H9 (cell line): Measurements from ENCODE around the gene NRP2. TPM values are rescaled to one million over a fixed set of nuclear protein-coding genes. Genes with fewer than 3 reads are reported as not detected.

Experiments used
- DNase-seq: peaks from one replicate; pipeline ENCODE4 v3.0.0-alpha.2; 2017
- H2AFZ ChIP-seq: one replicate; pipeline ENCODE4 v1.6.1; 2013; ENCODE audit warnings: mild to moderate bottlenecking, low read length, control low read depth, moderate library complexity
- H2AK5ac ChIP-seq: 2 replicates; pipeline ENCODE4 v1.6.1; 2013; ENCODE audit warnings: low read length, control low read depth, mixed read lengths; ENCODE audit not compliant: insufficient read length
- H2BK120ac ChIP-seq: one replicate; pipeline ENCODE4 v1.6.1; 2013; ENCODE audit warnings: low read depth, mild to moderate bottlenecking, low read length, control low read depth, inconsistent platforms; ENCODE audit not compliant: poor library complexity, severe bottlenecking
- H2BK12ac ChIP-seq: 2 replicates; pipeline ENCODE4 v1.6.1; 2013; ENCODE audit warnings: low read length, control low read depth, mixed read lengths, low read depth; ENCODE audit not compliant: insufficient read length
- H2BK15ac ChIP-seq: 2 replicates; pipeline ENCODE4 v1.6.1; 2013; ENCODE audit warnings: low read depth, low read length, control low read depth
- H2BK20ac ChIP-seq: one replicate; pipeline ENCODE4 v1.6.1; 2013; ENCODE audit warnings: low read depth, mild to moderate bottlenecking, low read length, control low read depth, inconsistent platforms; ENCODE audit not compliant: poor library complexity, severe bottlenecking
- H2BK5ac ChIP-seq: 2 replicates; pipeline ENCODE4 v1.6.1; 2013; ENCODE audit warnings: low read length, control low read depth, mixed read lengths; ENCODE audit not compliant: insufficient read length
- H3K14ac ChIP-seq: 2 replicates; pipeline ENCODE4 v1.6.1; 2013; ENCODE audit warnings: low read length, control low read depth; ENCODE audit not compliant: insufficient read depth
- H3K18ac ChIP-seq: 2 replicates; pipeline ENCODE4 v1.6.1; 2013; ENCODE audit warnings: low read depth, mild to moderate bottlenecking, mixed read lengths, low read length, control low read depth; ENCODE audit not compliant: insufficient read length
- H3K23ac ChIP-seq: 2 replicates; pipeline ENCODE4 v1.6.1; 2013; ENCODE audit warnings: low read length, control low read depth, mixed read lengths, low read depth; ENCODE audit not compliant: insufficient read length
- H3K23me2 ChIP-seq: 2 replicates; pipeline ENCODE4 v1.6.1; 2013; ENCODE audit warnings: low read depth, mild to moderate bottlenecking, mixed read lengths, low read length, control low read depth; ENCODE audit not compliant: insufficient read length, poor library complexity, severe bottlenecking
- H3K27ac ChIP-seq: 2 replicates; pipeline ENCODE4 v1.5.1; 2013; ENCODE audit warnings: low read length, control low read depth, mixed read lengths, low read depth; ENCODE audit not compliant: insufficient read length
- H3K27me3 ChIP-seq: 2 replicates; pipeline ENCODE4 v1.6.1; 2013; ENCODE audit warnings: low read length, control low read depth, inconsistent platforms; ENCODE audit not compliant: insufficient read depth
- H3K4ac ChIP-seq: 2 replicates; pipeline ENCODE4 v1.6.1; 2013; ENCODE audit warnings: low read depth, mild to moderate bottlenecking, control low read depth, inconsistent platforms, low read length, moderate library complexity
- H3K4me1 ChIP-seq: 2 replicates; pipeline ENCODE4 v1.6.1; 2013; ENCODE audit warnings: low read length, control low read depth, inconsistent platforms; ENCODE audit not compliant: insufficient read depth
- H3K4me2 ChIP-seq: 2 replicates; pipeline ENCODE4 v1.6.1; 2013; ENCODE audit warnings: low read length, control low read depth, mixed read lengths; ENCODE audit not compliant: insufficient read length, insufficient read depth
- H3K56ac ChIP-seq: 2 replicates; pipeline ENCODE4 v1.6.1; 2013; ENCODE audit warnings: low read depth, mild to moderate bottlenecking, mixed read lengths, low read length, control low read depth; ENCODE audit not compliant: insufficient read length
- H3K79me1 ChIP-seq: 2 replicates; pipeline ENCODE4 v1.6.1; 2013; ENCODE audit warnings: low read depth, mild to moderate bottlenecking, moderate library complexity, low read length, control low read depth, inconsistent platforms; ENCODE audit not compliant: insufficient read depth, poor library complexity, severe bottlenecking
- H3K79me2 ChIP-seq: 2 replicates; pipeline ENCODE4 v1.6.1; 2013; ENCODE audit warnings: low read length, control low read depth, inconsistent platforms; ENCODE audit not compliant: insufficient read depth
- H3K9ac ChIP-seq: 2 replicates; pipeline ENCODE4 v1.6.1; 2013; ENCODE audit warnings: low read length, control low read depth, mixed read lengths; ENCODE audit not compliant: insufficient read length; ENCODE audit errors: extremely low read depth
- H3K9me3 ChIP-seq: one replicate; pipeline ENCODE4 v1.6.1; 2013; ENCODE audit warnings: low read depth, low read length, inconsistent platforms; ENCODE audit not compliant: control insufficient read depth
- H3T11ph ChIP-seq: one replicate; pipeline ENCODE4 v1.6.1; 2013; ENCODE audit warnings: mild to moderate bottlenecking, low read length, control low read depth, inconsistent platforms
- H4K20me1 ChIP-seq: one replicate; pipeline ENCODE4 v1.6.1; 2013; ENCODE audit not compliant: control insufficient read depth, insufficient read length, insufficient read depth
- H4K5ac ChIP-seq: 2 replicates; pipeline ENCODE4 v1.6.1; 2013; ENCODE audit warnings: low read depth, mild to moderate bottlenecking, mixed read lengths, low read length, control low read depth; ENCODE audit not compliant: insufficient read length
- H4K8ac ChIP-seq: replicated peaks from 2 replicates; pipeline ENCODE4 v1.6.1; 2013; ENCODE audit warnings: low read length, control low read depth, mixed read lengths, low read depth; ENCODE audit not compliant: insufficient read length
- H4K91ac ChIP-seq: 2 replicates; pipeline ENCODE4 v1.6.1; 2013; ENCODE audit warnings: low read depth, mild to moderate bottlenecking, moderate library complexity, mixed read lengths, low read length, control low read depth; ENCODE audit not compliant: insufficient read length
- H3K27ac Mint-ChIP-seq, 3 experiments: 2 replicates in 2 of 3; 3 replicates in 1 of 3; pipeline ENCODE4 v1.8.0; 2020 to 2021; ENCODE audit warnings: mixed read lengths in 3 of 3, mild to moderate bottlenecking in 1 of 3, moderate library complexity in 1 of 3
- H3K27me3 Mint-ChIP-seq: 2 replicates; pipeline ENCODE4 v1.8.0; 2021; ENCODE audit warnings: low read depth, mild to moderate bottlenecking, moderate library complexity, mixed read lengths
- H3K36me3 Mint-ChIP-seq, 3 experiments: 2 replicates in 2 of 3; 3 replicates in 1 of 3; pipeline ENCODE4 v1.8.0; 2020 to 2021; ENCODE audit warnings: low read depth in 3 of 3, mixed read lengths in 3 of 3; ENCODE audit not compliant: insufficient read depth in 1 of 3
- H3K4me1 Mint-ChIP-seq, 2 experiments: 2 replicates each; pipeline ENCODE4 v1.8.0; 2020; ENCODE audit warnings: mixed read lengths in 2 of 2
- H3K4me3 Mint-ChIP-seq, 2 experiments: 2 replicates in 1 of 2; 3 replicates in 1 of 2; pipeline ENCODE4 v1.8.0; 2020 to 2021; ENCODE audit warnings: mild to moderate bottlenecking in 2 of 2, mixed read lengths in 2 of 2, moderate library complexity in 1 of 2
- H3K9me3 Mint-ChIP-seq, 2 experiments: 2 replicates in 1 of 2; 3 replicates in 1 of 2; pipeline ENCODE4 v1.8.0; 2020; ENCODE audit warnings: mild to moderate bottlenecking in 2 of 2, mixed read lengths in 2 of 2, moderate library complexity in 1 of 2
- CTCF ChIP-seq: fragments of 200-600 bp; sonication (generic); conservative IDR thresholded peaks from 3 replicates; pipeline ENCODE4 v1.8.0; 2021; ENCODE audit warnings: antibody characterized with exemption, mild to moderate bottlenecking
- WGBS: extraction: QIAGEN DNeasy Blood & Tissue Kit; methylation state at CpG from one replicate; pipeline ENCODE4 v1.1.7; 2013; ENCODE audit warnings: missing lambda C conversion rate, low lambda C conversion rate, mixed read lengths; ENCODE audit not compliant: insufficient read length; ENCODE audit errors: extremely low coverage; 5-methylcytosine and 5-hydroxymethylcytosine counted together
- total RNA-seq: library from RNA; stranded (reverse); gene quantifications from 2 replicates; pipeline ENCODE4 v1.2.1, GENCODE V29; 2021

The NRP2 gene
- total RNA-seq, 1 experiment from 2014 or later = 19.7 TPM

GRCh38 chr2:205776139-205776538 is 93.8 kb downstream of the NRP2 start:
- H3K23ac ChIP-seq = no peak overlapping the region
- H3K4me1 ChIP-seq = no peaks in the 10 kb centered on the region
- H2BK5ac ChIP-seq = no peak overlapping the region
- Mint-ChIP-seq H3K4me1 (peaks cover 13 to 14% of the 10 kb centered on the region in 2 experiments), H3K27me3 (peaks cover 15% of the 10 kb centered on the region), H3K4me3 (no peak overlapping the region; a peak in 1 of 5 replicates), H3K27ac (no peak overlapping the region), H3K9me3 (no peaks in the 10 kb centered on the region), H3K36me3 (peaks cover 0 to 6% (median 5%) of the 10 kb centered on the region in 3 experiments; a peak in 2 of 7 replicates)
- H3K14ac ChIP-seq = no peak overlapping the region
- H3K9me3 ChIP-seq = no peaks in the 10 kb centered on the region
- no peak overlapping the region for H3T11ph ChIP-seq
- no peak overlapping the region for H2BK120ac ChIP-seq
- H2BK15ac ChIP-seq = no peak overlapping the region
- H3K79me1 ChIP-seq = no peaks in the 10 kb centered on the region
- H3K4me2 ChIP-seq = no peak overlapping the region
- WGBS = no CpG with 5 or more reads among the region's 19 CpGs
- no peaks in the 10 kb centered on the region for H3K79me2 ChIP-seq
- H3K9ac ChIP-seq = no peak overlapping the region
- H4K8ac ChIP-seq = no peak overlapping the region
- TF ChIP-seq CTCF = peak; percentile 98
- no peak overlapping the region for H3K27ac ChIP-seq
- H4K20me1 ChIP-seq = no peaks in the 10 kb centered on the region
- peak; percentile 93 for DNase-seq
- H3K27me3 ChIP-seq = no peaks in the 10 kb centered on the region
- no peak overlapping the region for H3K56ac ChIP-seq
- H3K4ac ChIP-seq = no peak overlapping the region
- H3K23me2 ChIP-seq = no peaks in the 10 kb centered on the region
- H3K18ac ChIP-seq = no peak overlapping the region
- H4K5ac ChIP-seq = no peak overlapping the region
- no peak overlapping the region for H4K91ac ChIP-seq
- no peak overlapping the region for H2AFZ ChIP-seq
- H2AK5ac ChIP-seq = no peak overlapping the region
- H2BK12ac ChIP-seq = no peak overlapping the region
- H2BK20ac ChIP-seq = no peak overlapping the region
